GM21390 (cell line): ENCODE results near the gene HDDC2.
"Not testable (repeated sequence)": the region's sequence is repeated elsewhere in the genome, so short reads cannot be mapped to it uniquely, and the experiment has no call there.

Experiments
- ATAC-seq: cut with Tn5 transposase; IDR thresholded peaks from one replicate; pipeline ENCODE4 v1.9.1; 2021; ENCODE audit not compliant: unreplicated experiment

HDDC2 gene

DNA sequence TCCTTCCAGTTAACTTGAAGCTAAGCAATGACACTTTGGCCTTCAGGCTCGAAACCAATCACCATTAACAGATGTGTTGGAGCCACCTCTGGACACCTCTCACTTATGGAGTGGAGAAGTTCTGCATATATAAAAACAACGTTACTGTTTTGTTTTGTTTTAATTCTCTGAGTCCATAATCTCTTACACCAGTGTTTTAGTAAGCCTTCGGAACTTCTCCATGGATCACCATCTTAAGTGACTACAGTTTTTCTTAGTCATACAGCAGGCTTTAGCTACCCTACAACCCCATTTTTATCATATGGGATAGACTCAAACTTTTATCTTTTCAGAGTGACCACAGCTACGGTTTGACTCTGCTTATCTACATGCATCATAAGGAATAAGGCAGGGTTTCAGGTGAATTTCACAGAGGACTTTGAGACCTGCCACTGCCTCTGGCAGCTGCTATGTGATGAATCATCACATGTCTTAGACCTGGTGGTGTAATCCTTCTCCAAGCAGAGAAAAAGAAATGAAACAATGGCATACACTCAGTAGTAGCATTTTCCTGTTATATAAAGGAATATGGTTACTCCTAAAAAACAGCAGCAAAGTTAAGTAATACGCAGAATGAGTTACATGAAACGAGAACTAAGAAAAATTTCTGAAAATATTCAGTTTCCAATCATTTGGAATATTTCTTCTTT is 5.5 kb upstream of the HDDC2 start:
- no peak for ATAC-seq

DNA sequence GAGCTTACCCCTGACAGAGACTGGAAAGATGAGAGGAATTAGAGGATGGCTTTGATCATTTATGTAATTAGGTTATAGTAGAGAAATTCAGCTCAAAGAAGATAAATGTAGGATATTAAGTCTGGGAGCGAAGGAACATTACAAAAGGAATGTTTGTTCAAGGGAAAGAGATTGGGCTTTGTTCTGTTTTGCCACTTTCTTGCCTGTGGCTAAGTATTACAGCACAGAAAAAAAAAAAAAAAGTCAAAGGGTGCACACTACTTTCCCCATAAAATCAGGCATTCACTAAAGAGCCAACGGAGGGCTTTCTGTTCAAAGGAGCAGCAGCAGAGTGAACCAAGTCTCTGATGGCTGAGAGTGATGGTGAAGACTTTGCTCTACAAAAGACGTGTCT is 5.0 kb upstream of the HDDC2 start:
- no peak for ATAC-seq

DNA sequence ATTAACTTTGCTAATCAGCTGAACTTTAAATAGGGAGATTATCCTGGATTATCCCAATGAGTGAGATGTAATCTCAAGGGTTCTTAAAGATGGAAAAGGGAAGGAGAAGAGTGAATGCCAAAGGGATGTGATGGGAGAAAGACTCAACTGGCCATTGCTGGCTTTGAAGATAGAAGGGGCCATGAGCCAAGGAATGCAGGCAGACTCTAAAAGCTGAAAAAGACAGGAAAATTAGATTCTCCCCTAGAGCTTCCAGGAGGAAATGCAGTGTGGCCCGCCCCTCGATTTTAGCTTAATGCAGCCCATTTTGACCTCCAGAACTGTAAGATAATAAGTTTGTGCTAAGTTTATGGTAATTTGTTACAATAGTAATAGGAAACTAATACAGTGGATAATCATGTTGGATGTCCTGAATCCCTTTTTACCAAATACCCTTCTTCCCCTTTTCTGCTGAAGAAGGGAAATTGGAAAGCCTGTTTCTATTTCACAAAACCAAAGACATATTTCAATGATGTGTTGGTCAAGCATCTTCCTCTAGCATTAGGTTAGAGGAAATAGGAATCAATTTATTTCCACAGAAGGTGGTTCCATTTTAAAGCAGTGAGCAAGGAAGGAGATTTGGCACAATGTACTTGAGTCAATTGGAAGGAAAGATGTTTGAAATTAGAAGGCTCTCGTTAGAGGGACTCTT is 3.3 kb upstream of the HDDC2 start:
- no peak for ATAC-seq

- no peak for ATAC-seq
Observed at GRCh38 chr6:125303512-125303854, 1.7 kb upstream of the HDDC2 start.

- no peak for ATAC-seq
Observed at GRCh38 chr6:125302840-125303511, 1.2 kb upstream of the HDDC2 start.

GRCh38 chr6:125300992-125301434 is 754 bp downstream of the HDDC2 start:
- ATAC-seq: no peak

DNA sequence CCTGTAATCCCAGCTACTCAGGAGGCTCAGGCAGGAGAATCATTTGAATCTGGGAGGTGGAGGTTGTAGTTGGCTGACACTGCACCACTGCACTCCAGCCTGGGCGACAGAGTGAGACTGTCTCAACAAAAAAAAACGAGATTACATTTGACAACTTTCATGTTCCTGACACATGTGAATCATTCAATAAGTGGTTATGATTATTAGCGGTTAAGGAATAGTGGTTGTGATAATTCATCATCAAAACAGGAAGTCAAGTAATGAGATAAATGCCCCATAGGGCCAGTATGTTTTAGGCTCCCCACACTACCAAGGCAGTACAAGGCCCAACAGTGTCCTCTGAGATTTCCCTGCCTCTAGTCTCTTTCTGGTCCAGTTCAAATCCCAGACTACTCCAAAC is 2.5 kb downstream of the HDDC2 start:
- ATAC-seq: no peak

DNA sequence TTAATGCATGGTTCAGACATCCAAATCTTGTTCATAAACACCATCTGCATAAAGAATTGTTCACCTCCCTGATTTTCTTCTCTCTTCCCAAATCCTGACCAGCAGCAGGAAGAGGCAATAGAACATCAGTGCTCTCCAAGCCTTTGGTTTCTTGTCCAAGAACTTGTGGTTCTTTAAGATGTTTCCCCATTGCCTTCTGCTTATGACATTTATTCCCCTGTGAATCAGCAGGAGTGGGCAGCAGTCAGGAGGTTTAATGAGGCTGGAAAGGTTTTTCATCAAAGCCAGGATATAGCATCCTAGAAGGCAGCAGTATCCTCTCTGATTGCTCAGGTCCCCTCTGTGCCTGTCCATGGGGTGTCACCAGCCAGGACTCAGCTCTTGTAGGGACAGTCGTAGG is 5.3 kb downstream of the HDDC2 start:
- no peak for ATAC-seq

- ATAC-seq: no peak
Observed at GRCh38 chr6:125294925-125295324, 6.8 kb downstream of the HDDC2 start.

GRCh38 chr6:125294036-125294435 is 7.7 kb downstream of the HDDC2 start:
- no peak for ATAC-seq

- no peak for ATAC-seq
Observed at GRCh38 chr6:125293587-125293986, 8.2 kb downstream of the HDDC2 start.

DNA sequence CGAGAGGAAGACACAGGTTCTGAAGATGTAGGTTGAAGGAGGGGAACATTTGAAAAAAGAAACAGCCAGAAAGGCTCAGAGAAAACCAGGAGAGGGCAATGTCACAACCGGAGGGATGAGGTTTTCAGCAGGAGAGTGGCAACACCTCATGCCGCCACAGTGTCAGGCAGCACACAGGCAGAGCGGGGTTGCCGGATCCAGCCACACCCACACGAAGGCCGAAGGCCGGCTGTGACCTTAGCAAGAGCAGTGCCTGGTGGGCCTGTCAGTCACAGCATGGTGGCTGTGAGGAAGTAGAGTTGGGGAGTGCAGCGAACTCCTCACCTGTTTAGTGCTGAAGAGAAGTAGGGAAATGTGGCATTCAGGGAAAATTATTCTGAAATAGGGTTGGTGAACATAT is 14.0 kb downstream of the HDDC2 start:
- ATAC-seq: no peak

- no peak for ATAC-seq
Observed at GRCh38 chr6:125285936-125286335, 15.8 kb downstream of the HDDC2 start.

DNA sequence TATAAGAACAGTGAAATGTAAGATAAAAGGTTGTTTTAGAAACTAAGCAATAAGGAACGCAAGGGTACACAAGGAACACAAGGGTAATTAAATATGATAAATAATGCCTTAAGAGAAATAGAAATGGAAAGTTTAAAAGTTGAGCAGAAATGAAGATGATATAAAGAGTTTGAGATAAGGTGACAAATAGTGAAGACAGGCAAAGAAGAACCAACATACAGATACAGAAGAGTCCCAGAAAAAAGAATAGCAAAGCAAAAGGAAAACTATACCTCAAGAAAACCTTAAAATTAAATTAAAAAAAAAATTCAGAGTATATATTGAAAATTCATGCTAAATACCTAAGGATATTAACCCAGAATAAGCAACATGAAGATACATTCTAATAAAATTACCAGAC is 16.4 kb downstream of the HDDC2 start:
- no peak for ATAC-seq

DNA sequence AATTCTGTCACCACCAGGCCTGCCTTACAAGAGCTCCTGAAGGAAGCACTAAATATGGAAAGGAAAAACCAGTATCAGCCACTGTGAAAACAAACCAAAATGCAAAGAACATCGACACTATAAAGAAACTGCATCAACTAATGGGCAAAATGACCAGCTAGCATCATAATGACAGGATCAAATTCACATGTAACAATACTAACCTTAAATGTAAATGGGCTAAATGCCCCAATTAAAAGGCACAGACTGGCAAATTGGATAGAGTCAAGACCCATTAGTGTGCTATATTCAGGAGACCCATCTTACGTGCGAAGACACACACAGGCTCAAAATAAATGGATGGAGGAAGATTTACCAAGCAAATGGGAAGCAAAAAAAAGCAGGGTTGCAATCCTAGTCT is 19.3 kb downstream of the HDDC2 start:
- ATAC-seq: not testable (repeated sequence)

DNA sequence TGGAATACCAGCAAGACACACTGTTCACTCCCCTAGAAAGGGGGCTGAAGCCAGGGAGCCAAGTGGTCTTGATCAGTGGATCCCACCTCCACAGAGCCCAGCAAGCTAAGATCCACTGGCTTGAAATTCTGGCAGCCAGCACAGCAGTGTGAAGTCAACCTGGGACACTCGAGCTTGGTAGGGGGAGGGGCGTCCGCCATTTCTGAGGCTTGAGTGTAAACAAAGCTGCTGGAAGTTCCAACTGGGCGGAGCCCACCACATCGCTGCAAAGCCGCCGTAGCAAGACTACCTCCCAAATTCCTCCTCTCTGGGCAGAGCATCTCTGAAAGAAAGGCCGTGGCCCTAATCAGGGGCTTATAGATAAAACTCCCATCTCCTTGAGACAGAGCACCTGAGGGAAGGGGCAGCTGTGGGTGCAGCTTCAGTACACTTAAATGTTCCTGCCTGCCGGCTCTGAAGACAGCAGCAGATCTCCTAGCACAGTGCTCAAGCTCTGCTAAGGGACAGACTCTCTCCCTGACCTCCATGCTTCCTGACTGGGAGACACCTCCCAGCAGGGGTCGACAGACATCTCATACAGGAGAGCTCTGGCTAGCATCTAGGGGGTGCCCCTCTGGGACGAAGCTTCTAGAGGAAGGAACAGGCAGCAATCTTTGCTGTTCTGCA is 21.3 kb downstream of the HDDC2 start:
- not testable (repeated sequence) for ATAC-seq

- no peak for ATAC-seq
Observed at GRCh38 chr6:125279961-125280360, 21.8 kb downstream of the HDDC2 start.

- no peak for ATAC-seq
Observed at GRCh38 chr6:125277838-125278237, 23.9 kb downstream of the HDDC2 start.

DNA sequence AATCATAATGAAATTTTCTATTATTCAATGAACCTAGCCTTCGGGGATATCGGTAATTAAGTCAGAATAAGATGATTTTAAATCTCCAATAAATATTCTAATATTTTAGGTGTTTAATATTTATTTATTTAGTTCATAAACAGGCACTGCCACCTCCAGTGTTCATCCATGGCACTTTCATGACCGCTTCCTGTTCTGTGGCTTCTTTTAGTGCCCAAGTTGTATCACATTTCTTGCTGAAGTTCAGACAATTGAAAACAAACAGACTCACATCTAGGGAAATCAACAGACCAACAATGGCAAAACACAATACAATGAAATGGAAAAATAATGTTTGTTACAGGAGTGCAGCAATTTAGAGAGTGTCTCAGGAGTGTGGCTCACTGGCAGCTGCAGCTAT is 26.0 kb downstream of the HDDC2 start:
- no peak for ATAC-seq

DNA sequence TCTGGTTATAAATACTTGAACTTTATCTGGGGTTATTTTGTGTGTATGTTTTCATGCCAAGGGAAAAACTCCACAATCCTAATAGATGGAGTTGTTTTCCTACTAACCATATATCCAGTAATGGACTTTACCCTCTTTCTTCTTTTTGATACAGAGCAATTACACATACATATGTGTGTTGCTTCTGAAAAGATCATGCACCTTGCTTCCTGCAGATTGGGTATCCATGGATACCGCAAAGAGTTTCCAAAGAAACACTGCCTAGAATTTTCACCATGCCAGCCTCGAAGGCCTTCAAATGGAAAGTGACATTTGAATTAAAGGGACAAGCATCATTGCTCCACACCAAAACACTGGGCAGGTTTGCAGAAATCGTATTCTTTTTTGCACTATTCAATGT is 26.8 kb downstream of the HDDC2 start:
- no peak for ATAC-seq

DNA sequence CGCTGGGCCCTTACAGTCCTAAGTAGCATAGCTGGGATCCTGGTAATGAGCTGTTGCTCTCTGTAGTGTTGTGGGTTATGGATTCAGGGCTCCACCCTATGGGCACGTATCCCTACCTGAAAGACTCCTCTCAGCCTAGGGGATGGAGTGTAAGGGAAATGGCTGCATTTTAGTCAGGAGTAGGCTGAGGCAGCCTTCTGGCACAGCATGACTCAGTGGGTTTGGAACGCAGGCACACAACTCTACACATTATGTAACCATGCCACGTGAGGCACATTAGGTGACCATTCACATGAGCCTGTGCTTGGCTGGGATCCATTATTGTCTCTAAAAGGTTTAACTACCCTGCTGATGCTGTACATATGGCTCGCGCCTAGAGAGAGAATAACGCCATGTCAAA is 27.8 kb downstream of the HDDC2 start:
- no peak for ATAC-seq

- ATAC-seq: no peak
Observed at GRCh38 chr6:125273251-125273650, 28.5 kb downstream of the HDDC2 start.
